Measurements from ENCODE around the gene DNAI4.
A peak's percentile ranks its signal among the peaks of the same experiment; 100 is the strongest.
"Not testable (repeated sequence)": the region's sequence is repeated elsewhere in the genome, so short reads cannot be mapped to it uniquely, and the experiment has no call there.

The DNAI4 gene

DNA sequence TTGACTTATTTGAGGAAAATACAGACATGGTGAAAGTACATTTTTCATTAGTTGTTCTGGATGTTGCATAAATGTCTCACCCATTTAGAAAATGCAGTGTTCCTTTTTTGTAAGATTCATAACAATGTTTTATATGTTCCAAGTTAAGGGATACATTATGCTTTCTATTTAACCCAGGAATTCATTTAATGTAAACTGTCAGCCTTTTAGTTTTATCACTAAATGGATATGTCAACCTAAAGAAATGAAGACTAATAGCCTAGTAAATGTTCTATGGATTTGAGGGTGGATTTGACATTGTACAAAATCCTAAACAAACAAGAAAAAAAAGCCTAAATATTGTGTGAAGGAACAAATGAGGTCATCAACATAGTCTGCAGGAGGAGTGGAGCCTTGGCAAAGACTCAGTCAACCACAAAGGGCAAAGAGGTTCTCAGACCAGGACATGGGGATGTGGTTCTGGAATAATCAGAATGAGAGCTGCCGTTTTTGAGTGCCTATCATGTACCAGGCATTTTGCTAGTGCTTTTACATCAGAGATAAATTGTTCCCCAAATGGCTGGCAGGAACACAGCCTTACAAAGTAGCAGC lies 114.8 kb downstream of the DNAI4 start:
- peak; percentile 31 for DNase-seq

DNA sequence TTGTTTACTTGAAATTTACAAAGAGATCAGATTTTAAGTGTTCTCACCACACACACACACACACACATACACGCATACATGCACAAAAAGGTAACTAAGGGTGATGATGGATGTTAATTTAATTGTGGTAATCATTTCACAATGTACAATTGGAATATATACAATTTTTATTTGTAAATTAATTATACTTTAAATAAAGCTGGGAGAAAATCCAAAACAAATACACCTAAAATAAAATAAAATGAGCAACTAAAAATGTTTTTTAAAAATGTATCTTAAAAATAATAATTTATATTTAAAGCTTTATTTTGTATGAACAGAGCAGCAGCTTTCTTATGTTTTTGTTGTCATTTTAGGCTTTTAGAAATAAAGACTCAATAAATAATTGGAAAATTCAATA lies 115.4 kb downstream of the DNAI4 start:
- no peak for DNase-seq

DNA sequence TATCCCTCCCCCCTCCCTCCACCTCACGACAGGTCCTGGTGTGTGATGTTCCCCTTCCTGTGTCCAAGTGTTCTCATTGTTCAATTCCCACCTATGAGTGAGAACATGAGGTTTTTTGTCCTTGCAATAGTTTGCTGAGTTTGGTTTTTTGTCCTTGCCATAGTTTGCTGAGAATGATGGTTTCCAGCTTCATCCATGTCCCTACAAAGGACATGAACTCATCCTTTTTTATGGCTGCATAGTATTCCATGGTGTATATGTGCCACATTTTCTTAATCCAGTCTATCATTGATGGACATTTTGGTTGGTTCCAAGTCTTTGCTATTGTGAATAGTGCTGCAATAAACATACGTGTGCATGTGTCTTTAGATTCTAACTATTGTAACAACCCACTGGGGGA lies 128.8 kb downstream of the DNAI4 start:
- DNase-seq, result not testable (repeated sequence)

DNA sequence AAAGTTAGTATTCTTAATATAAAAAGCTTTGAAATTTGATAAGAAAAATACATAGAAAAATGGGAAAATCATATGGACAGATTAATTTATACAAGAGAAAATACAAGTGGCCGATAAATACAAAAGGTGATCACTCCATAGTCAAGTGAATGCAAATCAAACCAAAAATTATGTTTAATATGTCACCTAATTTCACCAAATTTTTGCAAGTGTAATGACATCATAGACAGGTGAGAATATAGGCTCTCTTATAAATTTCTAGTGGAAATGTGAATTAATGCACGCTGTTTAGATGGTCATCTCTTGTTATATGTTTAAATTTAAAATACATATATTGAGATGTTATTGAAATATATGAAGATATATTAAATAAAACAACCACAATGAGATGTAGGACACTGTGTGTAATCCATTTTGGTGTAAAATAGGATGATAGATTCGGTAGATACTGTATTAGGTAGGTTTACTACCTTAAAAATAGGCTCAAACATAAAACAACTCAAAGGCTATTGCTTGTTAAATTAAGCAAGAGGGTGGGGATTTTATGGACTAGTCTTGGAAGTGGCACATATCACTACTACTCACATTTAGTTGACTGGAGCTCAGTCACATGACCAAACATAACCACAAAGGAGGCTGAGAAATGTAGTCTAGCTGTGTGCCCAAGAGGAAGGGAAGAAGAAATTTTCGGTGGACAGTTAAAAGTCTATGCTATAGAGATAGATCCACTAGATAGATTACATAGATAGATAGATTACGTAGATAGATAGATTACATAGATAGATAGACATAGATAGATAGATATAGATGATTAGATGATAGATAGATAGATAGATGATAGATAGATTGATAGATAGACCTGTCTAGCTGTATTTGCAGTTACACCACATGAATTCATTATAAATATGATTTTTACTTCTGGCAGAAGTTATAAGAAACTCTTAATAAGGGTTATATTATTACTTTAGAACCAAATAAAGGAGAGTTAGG lies 132.7 kb downstream of the DNAI4 start:
- DNase-seq, result no peak

DNA sequence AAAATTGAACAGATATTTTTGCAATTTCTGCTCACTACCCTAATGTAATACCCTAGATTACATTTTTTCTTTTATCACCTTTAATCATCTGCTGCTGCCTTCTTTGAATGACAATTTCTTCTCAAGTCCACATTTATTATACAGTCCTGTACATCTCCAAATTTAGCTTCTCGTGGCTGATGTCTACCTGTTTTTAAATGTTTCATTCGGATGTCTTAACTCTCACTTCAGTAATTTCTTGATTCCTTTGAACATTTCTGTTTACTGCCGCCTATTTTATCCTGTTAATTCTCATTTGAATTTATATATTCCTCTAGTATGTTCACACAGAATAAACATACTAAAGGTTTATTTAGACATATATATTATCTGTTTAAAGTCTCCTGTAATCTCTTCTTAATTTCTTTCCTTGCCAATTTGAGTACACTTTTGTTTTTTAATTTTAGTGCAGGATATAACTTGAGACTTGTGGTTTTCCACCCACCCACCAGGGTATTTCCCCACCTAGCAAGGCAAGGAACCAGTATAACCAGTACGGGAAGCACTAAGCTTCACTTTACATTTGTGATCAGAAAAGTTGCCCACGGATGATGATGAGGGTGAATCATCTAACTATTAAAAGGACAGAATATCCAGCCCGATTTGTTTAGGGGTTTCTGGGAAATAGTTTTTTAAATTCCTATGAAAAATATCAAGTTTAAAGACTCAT lies 136.3 kb downstream of the DNAI4 start:
- DNase-seq, result peak; percentile 54

DNA sequence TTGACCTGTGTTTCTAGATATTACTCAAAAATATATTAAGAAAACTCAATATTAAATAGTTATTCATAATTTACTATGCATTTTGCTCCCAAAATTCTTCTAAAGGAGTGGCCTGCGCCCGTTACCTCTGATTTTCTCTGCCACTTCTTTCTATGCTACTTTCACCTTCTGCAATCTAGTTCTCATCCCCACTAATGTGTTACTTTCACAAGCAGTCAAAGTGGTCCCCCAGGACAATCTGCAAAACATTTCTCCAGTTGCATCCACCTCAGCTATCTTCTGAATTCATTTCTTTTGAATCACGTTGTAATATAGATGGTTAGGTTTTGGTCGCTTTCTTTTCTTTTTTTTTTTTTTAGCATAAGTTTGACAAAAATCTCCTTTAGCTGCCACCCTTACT lies 137.0 kb downstream of the DNAI4 start:
- no peak for DNase-seq

DNA sequence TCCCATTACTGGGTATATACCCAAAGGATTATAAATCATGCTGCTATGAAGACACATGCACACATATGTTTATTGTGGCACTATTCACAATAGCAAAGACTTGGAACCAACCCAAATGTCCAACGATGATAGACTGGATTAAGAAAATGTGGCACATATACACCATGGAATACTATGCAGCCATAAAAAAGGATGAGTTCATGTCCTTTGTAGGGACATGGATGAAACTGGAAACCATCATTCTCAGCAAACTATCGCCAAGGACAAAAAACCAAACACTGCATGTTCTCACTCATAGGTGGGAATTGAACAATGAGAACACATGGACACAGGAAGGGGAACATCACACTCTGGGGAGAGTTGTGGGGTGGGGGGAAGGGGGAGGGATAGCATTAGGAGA lies 138.9 kb downstream of the DNAI4 start:
- DNase-seq, result not testable (repeated sequence)

DNA sequence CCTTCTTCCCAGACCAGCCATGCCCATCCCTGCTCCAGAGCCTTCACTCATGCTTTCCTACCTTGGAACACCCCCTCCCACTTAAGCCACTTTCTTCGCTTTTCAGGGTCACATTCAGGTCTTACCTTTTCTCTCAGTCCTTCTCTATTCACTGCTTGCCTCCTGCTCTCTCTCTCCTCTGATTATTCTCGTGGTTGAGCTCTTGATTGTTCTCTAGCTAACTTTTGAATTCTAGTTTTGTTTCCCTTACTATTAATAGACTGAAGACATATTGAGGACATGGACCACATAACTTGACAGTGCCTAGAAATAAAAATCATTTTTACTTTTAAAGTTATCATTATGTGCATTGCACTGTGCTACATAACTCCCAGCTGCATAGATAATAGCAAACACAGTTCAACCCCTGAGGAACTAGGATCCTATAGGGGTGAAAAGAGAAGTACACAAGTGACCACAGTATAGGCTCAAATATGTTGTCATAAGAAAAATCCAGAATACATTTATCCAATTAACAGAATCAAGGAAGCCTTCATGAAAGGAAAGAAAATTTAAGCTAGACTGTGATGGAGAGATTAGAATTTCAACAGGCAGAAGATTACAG lies 145.1 kb downstream of the DNAI4 start:
- no peak for DNase-seq

DNA sequence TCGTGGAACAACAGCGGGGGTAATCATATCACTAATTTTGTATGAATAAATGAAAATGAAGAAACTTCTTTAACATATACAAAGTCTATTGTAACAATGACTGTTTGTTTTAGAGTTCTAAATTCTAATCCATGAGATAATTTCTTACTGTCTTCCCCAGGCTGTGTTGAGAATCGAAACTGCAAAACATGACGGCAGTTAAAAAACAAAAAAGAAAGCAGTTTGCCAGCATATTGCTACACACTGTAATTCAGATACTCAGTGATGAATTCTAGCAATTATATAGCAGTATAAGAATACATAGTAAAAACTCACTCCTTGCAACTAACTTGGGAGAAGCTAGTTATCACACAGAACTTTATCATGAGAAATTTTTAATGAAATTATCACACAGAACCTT lies 145.7 kb downstream of the DNAI4 start:
- DNase-seq, result no peak

DNA sequence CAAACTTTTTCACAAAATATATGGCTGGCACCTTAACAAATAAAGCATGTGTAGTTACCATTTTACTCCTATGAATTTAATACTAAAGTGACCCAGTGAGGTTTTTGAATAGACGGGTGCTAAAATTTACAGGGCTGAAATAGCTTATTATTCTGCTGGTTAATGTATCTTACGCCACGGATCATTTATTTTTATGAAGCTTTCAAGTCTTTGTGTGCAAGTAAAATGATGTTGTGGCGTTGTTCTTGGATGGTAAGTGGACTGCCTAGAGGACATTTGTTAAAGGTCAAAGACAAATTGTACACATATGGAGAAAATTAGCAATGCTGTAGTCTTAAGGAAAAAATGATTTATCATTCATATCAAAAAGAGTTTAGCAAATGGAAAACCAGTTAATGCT lies 146.4 kb downstream of the DNAI4 start:
- no peak for DNase-seq

DNA sequence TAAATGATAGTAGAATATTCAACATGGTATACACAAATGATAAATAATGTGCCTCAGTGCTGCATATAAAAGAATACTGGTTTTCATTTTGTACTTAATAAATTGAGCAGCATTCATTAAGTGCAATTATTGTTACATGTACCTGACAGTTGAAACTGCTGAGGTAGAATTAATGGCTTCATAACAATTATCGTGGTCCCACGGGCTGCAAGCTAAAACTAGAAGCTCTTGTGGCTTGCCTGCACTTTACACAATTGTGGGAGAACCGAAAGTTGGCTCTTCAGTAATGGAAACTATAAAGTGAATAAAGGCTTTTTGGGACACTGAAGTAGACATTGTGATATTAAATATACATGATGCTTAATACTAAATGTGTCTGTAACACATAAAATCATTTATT lies 146.8 kb downstream of the DNAI4 start:
- DNase-seq, result no peak

DNA sequence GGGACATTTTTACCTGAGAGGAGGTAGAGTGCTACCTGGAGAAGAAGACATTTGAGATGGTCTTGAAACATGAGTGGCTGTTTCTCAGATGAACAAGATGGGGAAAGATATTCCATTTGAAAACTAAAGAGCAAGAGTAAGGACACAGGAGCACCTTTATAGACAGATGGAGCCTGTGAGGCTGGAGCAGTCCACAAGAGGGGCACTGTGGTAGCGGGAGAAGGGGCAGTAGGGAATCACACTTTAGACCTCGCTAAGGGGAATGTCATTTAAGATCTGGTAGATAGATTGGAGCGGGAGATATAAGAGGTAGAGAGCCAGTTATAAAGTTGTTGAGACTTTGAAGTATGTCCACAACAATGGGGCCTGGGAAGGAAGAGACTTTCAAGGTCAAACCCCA lies 149.0 kb downstream of the DNAI4 start:
- DNase-seq, result no peak

DNA sequence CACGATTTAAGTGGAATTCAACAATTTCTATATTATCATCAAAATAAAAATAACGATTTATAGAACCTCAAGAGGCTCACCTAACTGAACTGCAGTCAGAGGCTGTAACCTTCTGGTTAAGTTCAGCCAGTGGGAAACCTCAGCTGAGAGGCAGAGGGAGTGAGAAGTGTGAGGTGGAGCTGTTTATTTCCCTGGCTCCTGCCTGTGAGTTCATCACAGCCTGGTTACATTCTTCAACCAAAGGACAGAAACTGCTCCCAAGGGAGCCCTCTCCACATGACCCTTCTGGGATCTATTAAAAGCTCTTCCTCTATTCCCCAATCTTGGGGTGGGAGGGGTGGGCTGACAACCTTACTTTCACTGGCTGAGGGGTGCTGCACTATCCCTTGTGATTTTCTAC lies 150.2 kb downstream of the DNAI4 start:
- no peak for DNase-seq

DNA sequence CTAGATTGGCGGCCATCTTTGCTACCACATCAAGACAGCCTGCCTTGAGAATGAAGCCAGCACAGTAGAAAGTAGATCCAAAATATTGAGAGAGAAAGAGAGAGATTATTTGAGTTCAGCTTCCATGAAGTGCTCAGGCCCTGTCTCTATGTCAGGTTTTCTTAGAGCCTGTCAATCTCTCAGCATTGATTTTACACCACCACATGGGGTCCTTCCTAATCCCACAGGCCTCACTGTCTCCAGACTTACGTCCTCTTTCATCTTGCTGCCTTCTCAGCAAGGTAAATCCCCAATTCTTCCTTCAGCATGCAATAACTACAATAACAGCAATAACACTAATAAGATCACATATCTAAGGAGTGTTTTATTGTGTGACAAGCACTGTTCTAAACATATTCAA lies 151.4 kb downstream of the DNAI4 start:
- DNase-seq, result no peak

DNA sequence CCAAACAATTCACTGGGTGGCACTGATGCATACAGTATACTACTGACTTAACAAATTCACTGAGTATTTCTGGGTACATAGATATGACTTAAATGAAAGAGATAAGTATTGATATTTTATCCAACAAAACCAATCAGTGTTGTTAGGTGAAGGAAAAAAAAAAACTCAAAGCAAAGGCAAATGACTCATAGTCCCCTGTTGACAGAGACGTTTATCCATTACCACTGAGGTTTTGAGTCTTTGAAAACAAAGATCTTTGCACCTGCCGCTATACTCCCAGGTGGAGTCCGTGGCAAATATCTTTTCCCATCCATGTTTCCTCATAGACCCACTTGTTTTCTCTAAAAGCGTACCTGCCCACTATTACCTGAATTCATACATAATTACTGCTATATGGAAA lies 154.0 kb downstream of the DNAI4 start:
- DNase-seq, result peak; percentile 91

DNA sequence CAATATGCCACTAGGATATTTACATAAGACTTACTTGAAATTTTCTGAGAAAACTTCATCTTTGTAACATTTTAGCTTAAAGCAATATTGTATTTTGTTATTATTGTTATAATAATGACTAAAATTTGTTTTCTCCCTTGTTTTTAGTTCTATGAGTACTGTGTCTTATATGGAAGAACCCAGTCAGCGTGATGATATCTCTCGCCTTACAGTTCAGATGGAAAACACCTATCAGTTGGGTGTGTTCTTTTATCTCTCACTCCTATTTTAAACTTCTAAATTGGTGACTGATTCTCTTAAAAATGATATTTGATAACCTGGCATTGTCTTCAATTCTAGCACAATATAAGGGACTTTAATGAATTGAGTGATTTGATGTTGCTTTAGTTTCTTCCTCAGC lies 154.4 kb downstream of the DNAI4 start:
- DNase-seq, result peak; percentile 53

DNA sequence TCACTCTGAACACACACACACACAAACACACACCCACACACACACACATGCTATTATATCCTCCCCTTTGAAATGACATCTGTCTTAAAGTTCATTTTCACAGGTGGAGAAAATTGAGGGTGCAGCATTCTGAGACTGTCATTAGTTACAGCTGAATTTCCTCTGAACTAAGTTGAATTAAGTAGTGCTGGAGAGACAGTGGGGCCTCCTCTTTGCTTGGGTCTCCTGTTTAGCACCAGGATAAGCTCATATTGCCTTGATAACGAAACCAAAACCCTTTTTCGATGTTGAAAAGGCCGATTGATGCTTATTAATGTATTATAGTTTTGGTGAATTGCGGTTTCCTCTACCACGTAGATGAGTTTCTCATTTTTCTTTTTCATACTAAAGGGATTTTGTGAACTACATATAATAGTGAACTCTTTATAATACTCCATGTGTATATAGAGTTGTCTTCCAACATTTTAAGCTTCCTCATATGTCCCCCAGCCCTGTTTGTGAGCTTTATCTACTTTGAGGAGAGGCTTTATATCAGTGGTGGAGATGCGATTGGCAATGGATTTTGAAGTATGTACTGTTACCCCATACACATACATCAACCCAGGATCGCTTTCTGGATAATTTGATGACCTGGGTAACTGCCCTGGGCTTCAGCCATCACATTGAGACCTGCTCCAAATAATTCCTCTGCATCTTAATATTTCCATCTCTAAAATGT lies 155.0 kb downstream of the DNAI4 start:
- DNase-seq, result peak; percentile 85

DNA sequence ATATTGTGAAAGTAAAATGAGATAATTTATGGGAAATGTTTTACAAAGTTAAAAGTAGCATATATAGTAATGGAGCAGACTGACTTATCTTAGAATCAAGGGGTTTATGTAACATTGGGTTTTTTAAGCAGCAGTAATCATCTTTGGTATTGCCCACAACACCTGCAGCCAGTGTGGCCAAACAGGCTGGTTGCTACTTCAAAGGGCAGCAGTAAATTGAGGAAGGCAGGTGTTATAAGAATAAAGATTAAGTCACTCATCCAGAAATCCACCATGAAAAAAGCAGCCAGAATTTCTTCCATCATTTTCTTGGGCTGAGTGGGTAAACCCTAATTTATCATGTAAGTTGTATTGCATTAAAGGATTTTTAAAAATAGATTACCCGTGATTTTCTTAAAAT lies 155.7 kb downstream of the DNAI4 start:
- peak; percentile 64 for DNase-seq

DNA sequence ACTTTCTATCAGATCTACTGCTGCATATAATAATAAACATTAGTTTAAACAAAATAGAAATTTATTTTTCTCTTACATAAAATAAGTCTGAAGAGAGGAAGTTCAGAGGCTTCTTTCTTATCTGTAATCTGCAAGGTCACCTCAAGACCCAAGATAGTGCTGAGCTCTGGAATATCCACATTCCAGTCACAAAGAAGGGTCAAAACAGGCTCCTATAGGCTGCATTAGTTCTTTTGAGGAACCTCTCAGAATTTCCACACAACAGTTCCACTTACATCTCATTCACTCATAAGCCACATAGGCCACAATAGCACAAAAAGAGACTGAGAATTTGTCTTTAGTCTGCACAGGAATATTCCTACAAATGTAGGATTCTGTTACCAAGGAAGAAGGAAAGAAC lies 157.0 kb downstream of the DNAI4 start:
- DNase-seq, result no peak

DNA sequence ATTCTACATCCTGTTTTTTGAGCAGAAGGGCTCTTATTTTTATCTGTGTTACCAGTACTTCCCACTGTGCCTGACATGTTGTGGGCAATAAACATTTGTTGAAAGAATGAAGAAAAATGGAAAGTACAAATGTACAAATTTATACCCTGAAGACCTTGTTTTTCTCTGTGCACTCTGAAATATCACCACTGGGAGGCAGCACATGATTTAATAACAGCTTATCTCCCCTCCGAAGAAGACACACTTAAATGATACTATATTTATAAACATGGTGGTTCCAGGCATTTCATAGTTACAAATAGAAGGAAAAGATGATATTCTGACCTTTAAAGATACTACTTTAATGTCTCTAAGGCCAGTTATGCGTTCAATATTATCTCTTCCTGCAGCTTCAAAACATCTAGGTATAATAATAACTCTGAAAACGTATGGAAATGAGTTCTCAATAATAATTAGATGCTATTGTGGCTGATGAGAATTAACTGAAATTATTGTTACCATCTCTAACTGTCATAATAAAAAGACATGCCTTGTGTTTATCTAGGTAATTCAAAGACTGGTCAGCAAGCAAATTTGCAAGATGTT lies 159.6 kb downstream of the DNAI4 start:
- DNase-seq, result peak; percentile 86
